ENCODE data around the gene CTNNA2. TPM values are rescaled to one million over a fixed set of nuclear protein-coding genes. Genes with fewer than 3 reads are reported as not detected.
"Not testable (repeated sequence)": the region's sequence is repeated elsewhere in the genome, so short reads cannot be mapped to it uniquely, and the experiment has no call there.

CTNNA2 gene
- total RNA-seq, 1 experiment from 2014 or later = 0.02 TPM

GRCh38 chr2:80195034-80195433, 682.2 kb downstream of the CTNNA2 start:
- no peak for DNase-seq (ENCODE audit: low read depth)

- no peak for DNase-seq (ENCODE audit: low read depth)
These were observed 685.2 kb downstream of the CTNNA2 start for GRCh38 chr2:80198042-80198441.

GRCh38 chr2:80199504-80199903, 686.7 kb downstream of the CTNNA2 start:
- no peak for DNase-seq (ENCODE audit: low read depth)

- not testable (repeated sequence) for DNase-seq (ENCODE audit: low read depth)
These were observed 691.1 kb downstream of the CTNNA2 start for GRCh38 chr2:80203929-80204328.

GRCh38 chr2:80205498-80205897, 692.6 kb downstream of the CTNNA2 start:
- no peak for DNase-seq (ENCODE audit: low read depth)

- DNase-seq (ENCODE audit: low read depth) = no peak
These were observed 696.6 kb downstream of the CTNNA2 start for GRCh38 chr2:80209458-80209857.

- DNase-seq (ENCODE audit: low read depth) = no peak
These were observed 704.6 kb downstream of the CTNNA2 start for GRCh38 chr2:80217446-80217845.

GRCh38 chr2:80222644-80223043, 709.8 kb downstream of the CTNNA2 start:
- DNase-seq (ENCODE audit: low read depth) = no peak

GRCh38 chr2:80231421-80231820, 718.6 kb downstream of the CTNNA2 start:
- DNase-seq (ENCODE audit: low read depth) = no peak

- no peak for DNase-seq (ENCODE audit: low read depth)
These were observed 720.5 kb downstream of the CTNNA2 start for GRCh38 chr2:80233333-80233732.

GRCh38 chr2:80238692-80239469, 726.0 kb downstream of the CTNNA2 start:
- peak; percentile 5 for DNase-seq (ENCODE audit: low read depth)

- no peak for DNase-seq (ENCODE audit: low read depth)
These were observed 729.6 kb downstream of the CTNNA2 start for GRCh38 chr2:80242355-80242910.

GRCh38 chr2:80244905-80245584, 732.2 kb downstream of the CTNNA2 start:
- no peak for DNase-seq (ENCODE audit: low read depth)

GRCh38 chr2:80246534-80246933, 733.7 kb downstream of the CTNNA2 start:
- DNase-seq (ENCODE audit: low read depth) = no peak

GRCh38 chr2:80247339-80247738, 734.5 kb downstream of the CTNNA2 start:
- DNase-seq (ENCODE audit: low read depth) = no peak

- DNase-seq (ENCODE audit: low read depth) = no peak
These were observed 735.3 kb downstream of the CTNNA2 start for GRCh38 chr2:80248146-80248545.

- DNase-seq (ENCODE audit: low read depth) = no peak
These were observed 739.6 kb downstream of the CTNNA2 start for GRCh38 chr2:80252294-80252986.

- peak; percentile 9 for DNase-seq (ENCODE audit: low read depth)
These were observed 743.3 kb downstream of the CTNNA2 start for GRCh38 chr2:80255918-80256781.

GRCh38 chr2:80256782-80257167, 743.9 kb downstream of the CTNNA2 start:
- no peak for DNase-seq (ENCODE audit: low read depth)

GRCh38 chr2:80257450-80257849, 744.6 kb downstream of the CTNNA2 start:
- DNase-seq (ENCODE audit: low read depth) = no peak

- DNase-seq (ENCODE audit: low read depth) = no peak
These were observed 745.5 kb downstream of the CTNNA2 start for GRCh38 chr2:80258341-80258740.

Data from M059J (cell line).